HTERT RPE-1 (cell line): ENCODE data around the gene ZFP82.

Experiments used
- in situ Hi-C: fragments of 300-500 bp; cut with MboI; formaldehyde crosslinking; loops from 4 replicates; pipeline ENCODE4 v1.14.3; 2020; ENCODE audit warnings: low sequenced_read_pairs

Gene ZFP82

DNA sequence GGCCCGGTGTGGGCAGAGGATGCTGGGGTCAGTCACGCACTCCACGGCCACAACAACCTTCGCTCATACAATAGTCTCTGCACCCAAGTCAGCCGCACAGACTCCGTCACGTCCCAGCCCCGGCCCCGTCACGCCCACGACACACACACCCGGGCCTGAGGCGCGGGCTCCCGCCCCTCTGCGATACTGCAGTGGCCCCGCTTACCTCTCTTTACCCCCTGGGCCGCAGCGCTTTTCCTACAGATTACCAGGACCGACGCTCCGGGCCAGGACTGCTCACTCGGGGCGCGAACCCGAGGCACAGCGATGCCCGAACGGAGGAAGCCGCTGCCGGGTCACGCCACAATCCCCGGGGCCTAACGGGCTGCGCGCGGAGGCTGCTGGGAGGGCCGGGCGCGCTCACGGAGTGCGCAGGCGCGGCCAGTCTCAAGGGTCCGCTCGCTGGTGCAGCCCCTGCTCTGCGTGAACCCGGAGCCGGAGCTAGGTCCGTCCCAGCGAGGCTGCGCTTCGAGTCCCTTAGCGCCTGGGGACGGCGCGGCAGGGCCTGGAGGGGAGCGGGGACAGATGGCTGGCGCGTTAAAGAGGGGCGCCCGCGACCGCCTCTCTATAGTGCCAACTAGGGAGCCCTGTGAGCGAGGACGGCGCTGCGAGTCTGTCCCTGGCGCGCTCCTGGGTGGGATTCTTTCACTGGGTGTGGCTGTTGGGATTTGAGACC is at the start of gene ZFP82:
ZFP82 (minus strand) TSS at position 358 of the 715 bp plus-strand sequence. CDS start 8,855 bp downstream, outside the sequence.
- in situ Hi-C loops = no loop called here

DNA sequence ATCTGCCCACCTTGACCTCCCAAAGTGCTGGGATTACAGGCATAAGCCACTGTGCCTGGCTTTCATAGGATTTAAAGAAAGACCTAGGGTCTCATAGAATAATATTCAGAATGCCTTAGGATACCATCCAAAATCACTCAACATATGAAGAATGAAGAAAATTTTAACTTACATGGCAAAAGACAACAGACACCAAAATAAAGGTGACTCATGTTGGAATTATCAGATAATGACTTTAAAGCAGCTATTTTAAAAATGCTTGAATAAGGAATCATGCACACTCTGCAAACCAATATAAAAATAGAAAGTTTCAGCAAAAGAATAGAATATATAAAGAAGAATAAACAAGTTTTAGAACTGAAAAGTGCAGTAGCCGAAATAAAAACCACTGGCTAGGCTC is 41.6 kb upstream of the ZFP82 start:
- in situ Hi-C loops = no loop called here

DNA sequence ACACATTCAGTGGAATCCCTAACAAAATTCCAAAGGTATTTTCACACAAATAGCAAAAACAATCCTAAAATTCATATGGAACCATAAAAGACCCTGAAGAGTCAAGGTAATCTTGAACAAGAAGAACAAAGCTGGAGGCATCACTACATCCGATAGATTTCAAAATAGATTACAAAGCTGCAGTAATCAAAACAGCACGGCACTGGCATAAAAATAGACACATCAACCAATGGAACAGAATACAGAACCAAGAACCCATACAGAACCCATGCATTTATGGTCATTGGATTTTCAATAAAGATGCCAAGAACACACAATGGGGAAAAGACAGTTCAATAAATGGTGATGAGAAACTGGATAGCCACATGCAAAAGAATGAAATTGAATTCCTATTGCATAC is 38.4 kb upstream of the ZFP82 start:
- in situ Hi-C loops = no loop called here

DNA sequence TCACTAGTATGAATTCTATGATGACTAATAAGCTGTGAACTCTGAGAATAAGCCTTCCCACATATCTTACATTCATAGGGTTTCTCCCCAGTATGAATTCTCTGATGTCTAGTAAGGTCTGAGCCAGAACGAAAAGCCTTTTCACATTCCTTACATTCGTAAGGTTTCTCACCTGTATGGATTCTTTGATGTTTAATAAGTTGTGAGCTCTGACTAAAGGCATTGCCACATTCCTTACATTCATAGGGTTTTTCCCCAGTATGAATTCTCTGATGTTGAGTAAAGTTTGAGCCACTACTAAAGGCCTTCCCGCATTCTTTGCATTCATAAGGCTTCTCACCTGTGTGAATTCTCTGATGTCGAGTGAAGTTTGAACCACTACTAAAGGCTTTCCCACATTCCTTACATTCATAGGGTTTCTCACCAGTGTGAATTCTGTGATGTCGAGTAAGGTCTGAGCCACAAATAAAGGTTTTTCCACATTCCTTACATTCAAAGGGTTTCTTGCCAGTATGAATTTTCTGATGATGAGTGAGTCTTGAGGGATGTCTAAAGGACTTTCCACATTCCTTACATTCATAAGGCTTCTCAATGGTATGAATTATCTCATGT is 30.7 kb upstream of the ZFP82 start:
- in situ Hi-C loops = no loop called here

DNA sequence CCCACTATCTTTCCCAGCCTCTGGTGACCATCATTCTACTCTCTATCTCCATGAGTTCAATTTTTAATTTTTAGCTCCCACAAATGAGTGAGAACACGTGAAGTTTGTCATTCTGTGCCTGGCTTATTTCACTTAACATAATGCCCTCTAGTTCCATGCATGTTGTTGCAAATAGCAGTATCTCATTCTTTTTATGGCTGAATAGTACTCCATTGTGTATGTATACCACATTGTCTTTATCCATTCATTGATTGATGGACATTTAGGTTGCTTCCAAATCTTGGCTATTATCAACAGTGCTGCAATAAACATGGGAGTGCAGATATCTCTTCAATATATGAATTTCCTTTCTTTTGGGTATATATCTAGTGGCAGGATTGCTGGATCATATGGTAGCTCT is 22.9 kb upstream of the ZFP82 start:
- in situ Hi-C loops = no loop called here

DNA sequence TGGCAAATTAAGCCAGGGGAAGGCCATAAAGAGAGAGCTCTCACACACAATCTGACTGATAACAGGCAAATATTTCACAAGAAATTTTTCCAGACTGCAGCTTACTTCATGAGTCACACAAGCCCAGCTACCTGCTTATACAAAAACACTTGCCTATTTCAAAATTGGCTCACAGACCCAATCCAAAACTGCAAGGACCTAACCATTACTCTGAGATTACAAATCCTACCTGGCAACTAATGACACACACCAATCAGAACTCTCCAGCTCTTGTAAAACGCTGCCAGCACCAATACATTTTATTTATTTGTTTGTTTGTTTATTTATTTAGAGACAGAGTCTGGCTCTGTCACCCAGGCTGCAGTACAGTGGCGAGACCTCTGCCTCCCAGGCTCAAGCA is 18.1 kb upstream of the ZFP82 start:
- in situ Hi-C loops = no loop called here

DNA sequence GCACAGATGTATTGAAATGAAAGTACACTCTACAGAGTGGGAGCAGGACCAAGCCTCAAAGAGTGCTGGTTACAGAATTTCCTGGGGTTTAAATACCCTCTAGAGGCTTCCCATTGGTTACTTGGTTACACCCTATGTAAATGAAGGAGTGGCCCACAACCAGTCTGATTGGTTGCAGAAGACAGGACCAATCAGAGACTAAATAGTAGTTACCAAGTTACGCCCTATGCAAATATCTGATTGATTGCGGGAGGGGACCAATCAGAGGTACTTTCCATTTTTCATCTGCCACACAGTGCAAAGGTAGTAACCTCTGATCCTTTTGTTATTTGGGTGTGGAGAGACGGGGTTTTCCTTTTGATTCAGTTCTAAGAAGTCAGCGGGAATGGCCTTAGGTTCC is 5.5 kb upstream of the ZFP82 start:
- in situ Hi-C loops = no loop called here

DNA sequence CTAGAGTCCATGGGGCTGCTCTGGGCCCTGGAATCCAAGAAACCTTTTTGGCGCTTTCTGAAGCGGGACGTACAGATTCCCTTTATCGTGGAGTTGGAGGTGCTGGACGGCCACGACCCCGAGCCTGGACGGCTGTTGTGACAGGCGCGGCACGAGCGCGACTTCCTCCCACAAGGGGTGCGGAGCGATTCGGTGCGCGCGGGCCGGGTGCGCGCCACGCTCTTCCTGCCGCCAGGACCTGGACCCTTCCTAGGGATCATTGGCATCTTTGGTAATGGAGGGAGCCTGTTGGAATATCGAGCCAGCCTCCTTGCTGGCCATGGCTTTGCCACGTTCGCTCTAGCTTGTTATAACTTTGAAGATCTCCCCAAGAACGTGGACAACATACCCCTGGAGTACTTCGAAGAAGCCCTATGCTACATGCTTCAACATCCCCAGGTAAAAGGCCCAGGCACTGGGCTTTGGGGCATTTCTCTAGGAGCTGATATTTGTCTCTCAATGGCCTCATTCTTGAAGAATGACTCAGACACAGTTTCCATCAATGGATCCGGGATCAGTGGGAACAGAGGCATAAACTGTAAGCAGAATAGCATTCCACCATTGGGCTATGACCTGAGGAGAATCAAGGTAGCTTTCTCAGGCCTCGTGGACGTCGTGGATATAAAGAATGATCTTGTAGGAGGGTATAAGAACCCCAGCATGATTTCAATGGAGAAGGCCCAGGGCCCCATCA is 3.5 kb upstream of the ZFP82 start:
- in situ Hi-C loops = no loop called here

DNA sequence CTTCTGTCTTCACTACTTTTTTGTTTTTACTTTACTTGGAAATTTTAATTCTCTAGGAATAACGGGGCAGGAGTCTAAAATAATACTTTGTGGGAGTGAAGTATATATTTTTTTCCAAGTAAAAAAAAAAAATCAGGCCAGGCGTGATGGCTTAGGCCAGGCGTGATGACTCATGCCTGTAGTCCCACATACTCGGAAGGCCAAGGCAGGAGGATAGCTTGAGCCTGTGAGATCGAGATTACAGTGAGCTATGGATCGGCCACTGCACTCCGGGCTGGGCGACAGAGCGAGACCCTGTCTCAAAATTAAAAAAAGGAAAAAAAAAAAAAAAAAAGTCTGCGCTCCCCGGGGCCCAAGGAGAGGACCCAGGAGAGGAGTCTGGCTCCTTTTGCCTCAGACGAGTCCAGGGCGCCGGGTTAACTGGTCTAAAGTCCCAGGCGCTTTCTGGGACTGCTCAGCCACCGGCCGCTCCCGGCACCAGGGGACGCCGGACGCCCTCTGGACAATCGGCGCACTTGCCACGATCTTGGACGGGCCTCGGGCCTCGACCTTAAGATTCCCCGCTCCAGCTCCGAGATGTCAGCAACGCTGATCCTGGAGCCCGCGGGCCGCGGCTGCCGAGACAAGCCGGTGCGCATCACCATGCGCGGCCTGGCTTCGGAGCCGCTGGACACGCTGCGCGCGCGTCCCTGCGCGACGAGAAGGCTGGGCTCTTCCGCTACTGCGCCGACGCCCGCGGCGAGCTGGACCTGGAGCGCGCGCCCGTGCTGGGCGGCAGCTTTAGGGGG is 2.7 kb upstream of the ZFP82 start:
- in situ Hi-C loops = no loop called here

DNA sequence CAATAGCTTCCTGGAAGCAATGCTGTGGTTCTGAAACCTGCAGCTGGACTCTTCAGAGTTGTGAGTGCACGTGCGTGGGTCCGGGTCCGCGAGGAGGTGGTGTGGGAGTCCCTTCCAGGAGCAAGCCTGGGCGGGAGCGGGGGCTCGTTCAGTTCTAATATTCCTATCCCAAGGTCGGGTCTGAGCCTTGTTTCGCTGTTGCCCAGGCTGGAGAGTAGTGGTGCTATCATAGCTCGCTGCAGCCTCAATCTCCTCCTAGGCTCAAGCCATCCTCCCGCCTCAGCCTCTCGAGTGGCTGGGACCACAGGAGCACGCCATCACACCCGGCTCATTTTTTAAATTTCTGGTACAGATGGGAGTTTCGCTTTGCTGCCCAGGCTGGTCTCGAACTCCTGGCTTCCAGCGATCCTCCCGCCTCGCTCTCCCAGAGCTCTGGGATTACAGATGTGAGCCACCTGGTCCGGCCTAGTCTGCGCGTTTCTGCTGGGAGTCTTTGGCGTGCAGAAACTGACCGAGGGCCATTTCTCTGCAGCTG is 625 bp downstream of the ZFP82 start:
- in situ Hi-C loops = no loop called here

DNA sequence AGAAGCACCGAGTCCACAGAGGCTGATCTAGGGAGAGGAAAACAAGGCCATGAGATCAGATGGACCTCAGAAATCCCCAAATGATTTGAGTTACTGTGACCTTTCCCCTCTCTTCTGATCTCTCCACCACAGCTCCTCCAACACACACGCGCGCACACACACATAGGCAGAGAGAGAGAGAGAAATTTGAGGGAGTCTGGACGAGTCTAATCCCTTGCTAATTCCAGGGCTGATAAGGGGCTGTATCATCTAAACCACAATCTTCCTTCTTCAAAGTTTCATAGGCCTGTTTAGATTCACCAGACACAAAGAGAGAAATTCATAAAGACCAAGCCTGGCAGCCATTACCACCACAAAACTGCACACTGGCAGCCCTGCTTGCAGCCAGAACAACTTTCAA is 8.6 kb downstream of the ZFP82 start:
- in situ Hi-C loops = no loop called here

DNA sequence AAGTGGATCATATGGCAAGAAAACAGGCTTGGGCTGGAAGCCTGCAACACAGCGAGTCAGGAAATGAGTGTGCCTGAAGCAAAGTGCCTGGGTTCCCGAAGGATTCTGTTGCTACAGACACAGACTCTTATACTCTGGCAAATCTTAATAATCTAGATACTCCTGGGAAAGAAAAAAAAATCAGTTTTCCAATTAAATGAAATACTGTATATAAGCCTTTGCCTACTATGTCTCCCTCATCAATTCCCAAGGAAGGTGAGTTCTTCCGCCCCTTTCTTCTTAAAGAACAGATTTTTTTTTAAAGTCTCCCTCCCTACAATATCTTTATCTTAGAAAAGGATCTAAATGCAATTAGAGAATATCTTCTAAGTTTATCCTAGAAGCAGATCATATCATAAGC is 10.3 kb downstream of the ZFP82 start:
- in situ Hi-C loops = no loop called here

DNA sequence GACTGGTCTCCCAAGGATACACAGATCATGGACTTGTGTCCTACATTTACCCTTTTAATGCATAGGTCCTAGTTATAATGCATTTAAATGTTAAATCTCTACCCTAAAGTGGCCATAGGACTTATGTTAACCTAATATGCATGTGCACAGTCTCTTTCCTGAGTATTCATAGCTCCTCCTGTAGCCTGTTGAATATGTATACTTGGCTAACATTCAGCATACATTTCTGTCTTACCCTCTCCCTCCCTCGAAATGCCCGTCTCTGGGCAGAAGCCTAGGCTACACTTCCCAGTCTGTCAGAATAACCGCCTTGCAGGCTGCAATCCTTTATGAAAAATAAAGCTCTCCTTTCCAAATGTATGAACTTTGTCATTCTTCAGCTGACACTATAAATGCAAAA is 13.9 kb downstream of the ZFP82 start:
- in situ Hi-C loops = no loop called here

DNA sequence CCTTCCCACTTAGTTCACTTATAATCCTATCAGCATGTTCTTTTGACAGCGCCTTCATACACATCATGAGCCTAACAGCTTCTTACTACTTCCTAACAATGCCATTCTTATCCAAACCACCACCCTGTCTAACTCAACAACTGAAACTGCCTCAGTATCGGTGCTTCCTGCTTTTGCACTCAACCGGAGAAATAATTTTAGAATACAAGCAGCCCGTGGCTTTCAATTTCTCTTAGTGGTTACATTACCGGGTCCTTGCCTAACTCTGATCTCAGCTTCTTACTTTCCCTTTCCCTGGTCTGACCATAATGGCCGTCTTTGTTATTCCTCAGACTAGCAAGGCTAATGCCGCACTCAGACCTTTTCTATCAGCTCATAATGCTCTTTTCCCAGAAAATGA is 17.0 kb downstream of the ZFP82 start:
- in situ Hi-C loops = no loop called here

DNA sequence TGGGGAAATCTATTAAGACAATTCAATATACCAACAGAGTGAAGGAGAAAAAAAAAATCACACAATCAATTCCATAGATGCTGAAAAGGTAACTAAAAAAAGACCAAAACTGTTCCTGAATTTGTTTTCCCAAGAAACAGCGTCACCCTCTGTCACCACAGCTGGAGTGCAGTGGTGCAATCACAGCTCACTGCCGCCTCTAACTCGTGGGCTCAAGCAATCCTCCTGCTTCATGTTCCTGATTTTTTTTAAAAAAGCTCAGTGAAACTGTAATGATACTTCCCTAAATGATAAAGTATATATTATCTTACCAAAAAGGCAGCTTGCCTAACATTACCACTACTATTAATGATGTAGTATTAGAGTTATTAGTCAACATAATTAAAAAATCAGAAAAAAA is 19.9 kb downstream of the ZFP82 start:
- in situ Hi-C loops = no loop called here

DNA sequence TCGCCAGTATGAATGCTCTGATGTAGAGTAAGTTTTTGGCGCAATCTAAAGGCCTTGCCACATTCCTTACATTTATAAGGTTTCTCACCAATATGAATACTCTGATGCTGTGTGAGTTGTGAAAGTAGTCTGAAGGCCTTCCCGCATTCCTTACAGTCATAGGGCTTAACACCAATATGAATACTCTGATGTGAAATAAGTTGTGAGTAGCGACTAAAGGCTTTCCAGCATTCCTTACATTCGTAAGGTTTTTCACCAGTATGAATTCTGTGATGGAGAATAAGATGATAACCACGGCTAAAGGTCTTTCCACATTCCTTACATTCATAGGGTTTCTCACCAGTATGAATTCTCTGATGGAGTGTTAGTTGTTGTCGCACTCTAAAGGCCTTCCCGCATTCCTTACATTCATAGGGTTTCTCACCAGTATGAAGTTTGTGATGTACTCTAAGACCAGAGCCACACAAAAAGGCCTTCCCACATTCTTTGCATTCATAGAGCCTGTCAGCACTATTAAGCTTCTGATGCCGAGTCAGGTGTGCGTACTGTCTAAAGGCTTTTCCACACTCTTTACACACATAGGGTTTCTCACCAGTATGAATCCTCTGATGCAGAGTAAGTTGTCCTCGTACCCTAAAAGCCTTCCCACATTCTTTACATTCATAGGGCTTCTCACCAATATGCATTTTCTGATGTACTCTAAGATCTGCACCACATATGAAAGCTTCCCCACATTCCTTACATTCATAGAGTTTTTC is 25.3 kb downstream of the ZFP82 start:
- in situ Hi-C loops = no loop called here

DNA sequence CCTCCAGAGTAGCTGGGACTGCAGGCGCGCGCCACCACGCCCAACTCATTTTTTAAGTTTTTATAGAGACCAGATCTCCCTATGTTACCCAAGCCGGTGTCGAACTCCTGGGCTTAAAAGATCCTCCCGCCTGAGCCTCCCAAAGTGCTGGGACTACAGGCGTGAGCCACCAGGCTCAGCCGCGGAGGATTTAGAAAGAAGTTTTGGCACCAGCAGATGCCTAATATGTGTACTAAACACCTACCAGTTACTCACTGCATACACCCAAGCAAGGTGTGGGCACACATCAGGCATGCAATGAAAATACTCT is 39.0 kb downstream of the ZFP82 start:
- in situ Hi-C loops = no loop called here

DNA sequence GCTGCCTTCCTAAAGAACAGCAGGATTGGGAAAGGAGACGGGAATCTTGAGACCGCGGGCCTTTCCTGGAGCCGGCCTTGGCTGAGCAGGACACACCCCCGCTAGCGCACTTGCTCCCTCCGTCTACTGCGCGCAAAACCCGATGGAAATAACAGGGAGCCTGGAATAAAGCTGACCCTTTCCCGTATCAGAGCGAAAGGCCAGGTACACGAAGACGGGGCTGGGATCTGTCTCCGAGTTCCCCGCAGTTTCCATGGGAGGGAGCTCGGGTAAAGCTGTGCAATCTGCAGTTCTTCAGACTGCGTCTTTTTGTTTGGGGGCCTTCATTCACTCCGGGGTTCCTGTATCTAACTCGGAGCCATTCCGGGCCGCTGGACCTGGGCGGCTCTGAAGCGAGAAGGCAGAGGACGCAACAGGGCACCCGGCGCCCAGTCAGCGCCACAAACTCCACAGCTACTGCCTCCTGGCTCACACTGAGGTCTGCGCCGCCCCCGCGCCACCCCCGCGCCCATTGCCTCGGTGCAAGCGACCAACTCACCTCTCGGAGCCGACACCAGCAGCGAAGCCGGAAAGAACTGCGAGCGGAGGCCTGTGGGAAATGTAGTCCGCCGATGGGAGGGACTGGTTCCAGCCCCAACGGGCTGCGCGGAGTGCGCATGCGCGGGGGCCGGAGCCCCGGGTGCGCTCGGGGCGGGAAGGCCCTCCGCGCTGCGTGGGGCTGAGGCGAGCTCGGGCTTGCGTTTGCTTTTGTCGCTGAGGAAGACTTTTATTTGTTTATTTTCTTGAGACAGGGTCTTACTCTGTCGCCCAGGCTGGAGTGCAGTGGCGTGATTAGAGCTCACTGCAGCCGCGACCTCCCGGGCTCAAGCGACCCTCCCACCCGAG is 39.6 kb downstream of the ZFP82 start, which contains the start of gene ZFP14:
ZFP14 (minus strand) TSS at position 577 of the 885 bp plus-strand sequence. CDS start 11,309 bp downstream, outside the sequence.
- in situ Hi-C loops = no loop called here

DNA sequence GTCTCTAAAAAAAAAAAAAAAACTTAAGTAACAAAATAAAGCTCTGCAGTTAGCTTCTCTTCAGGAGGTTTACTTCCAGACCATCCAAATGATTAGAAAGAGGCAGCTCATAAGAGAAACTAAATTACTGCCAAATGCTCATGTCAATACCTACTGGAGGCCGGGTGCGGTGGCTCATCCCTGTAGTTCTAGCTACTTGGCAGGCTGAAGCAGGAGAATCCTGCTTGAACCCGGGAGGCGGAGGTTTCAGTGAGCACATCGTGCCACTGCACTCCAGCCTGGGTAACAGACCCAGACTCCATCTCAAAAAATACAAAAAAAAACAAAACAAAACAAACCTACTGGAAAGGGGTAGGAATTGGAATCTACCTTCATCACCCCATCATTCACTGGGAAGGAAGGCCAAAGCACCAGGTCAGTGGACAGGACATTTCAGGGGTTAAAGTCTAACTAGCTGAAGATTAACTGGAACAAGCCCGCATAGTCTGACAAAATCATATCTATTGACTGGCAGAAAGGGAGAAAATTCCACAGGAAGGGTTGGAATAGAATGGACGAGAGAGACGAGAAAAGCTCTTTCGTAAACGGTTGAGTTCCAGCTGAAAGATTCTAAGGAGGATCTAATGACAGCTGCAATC is 40.8 kb downstream of the ZFP82 start:
- in situ Hi-C loops = no loop called here
